CD4-positive, alpha-beta T cell treated with Interleukin-2 at 100 ng/mL for 4 hours (primary cell): ENCODE data around the gene UBE2E3.

Experiments used
- DNase-seq: peaks from one replicate; pipeline ENCODE4 v3.0.0-alpha.2; 2020; ENCODE audit warnings: low spot score

The UBE2E3 gene

GRCh38 chr2:180980106-180980942 is at the start of gene UBE2E3:
Gene UBE2E3 (plus strand): TSS chr2:180980605. CDS start chr2:180982043, 1,438 bp downstream.
- DNase-seq: peak; percentile 81

GRCh38 chr2:180931841-180932240 is 48.6 kb upstream of the UBE2E3 start:
- DNase-seq: no peak

- DNase-seq: no peak
Measured at GRCh38 chr2:180933332-180933731, 47.1 kb upstream of the UBE2E3 start.

GRCh38 chr2:180934911-180935310 is 45.5 kb upstream of the UBE2E3 start:
- no peak for DNase-seq

GRCh38 chr2:180937480-180937879 is 42.9 kb upstream of the UBE2E3 start:
- DNase-seq: peak; percentile 24

GRCh38 chr2:180938451-180938850 is 42.0 kb upstream of the UBE2E3 start:
- DNase-seq: no peak

GRCh38 chr2:180943275-180943674 is 37.1 kb upstream of the UBE2E3 start:
- DNase-seq: no peak

- DNase-seq: no peak
Measured at GRCh38 chr2:180944372-180944771, 36.0 kb upstream of the UBE2E3 start.

GRCh38 chr2:180947208-180947689 is 33.2 kb upstream of the UBE2E3 start:
- no peak for DNase-seq

GRCh38 chr2:180949896-180950295 is 30.5 kb upstream of the UBE2E3 start:
- DNase-seq: no peak

GRCh38 chr2:180952082-180952481 is 28.3 kb upstream of the UBE2E3 start:
- no peak for DNase-seq

- no peak for DNase-seq
Measured at GRCh38 chr2:180952731-180953336, 27.6 kb upstream of the UBE2E3 start.

- no peak for DNase-seq
Measured at GRCh38 chr2:180953550-180953949, 26.9 kb upstream of the UBE2E3 start.

- no peak for DNase-seq
Measured at GRCh38 chr2:180955101-180955500, 25.3 kb upstream of the UBE2E3 start.

- DNase-seq: no peak
Measured at GRCh38 chr2:180959787-180960186, 20.6 kb upstream of the UBE2E3 start.

- DNase-seq: no peak
Measured at GRCh38 chr2:180960982-180961381, 19.4 kb upstream of the UBE2E3 start.

GRCh38 chr2:180962727-180963314 is 17.6 kb upstream of the UBE2E3 start:
- DNase-seq: no peak

GRCh38 chr2:180966378-180966777 is 14.0 kb upstream of the UBE2E3 start:
- DNase-seq: no peak

GRCh38 chr2:180969124-180969523 is 11.3 kb upstream of the UBE2E3 start:
- no peak for DNase-seq

- no peak for DNase-seq
Measured at GRCh38 chr2:180970016-180970415, 10.4 kb upstream of the UBE2E3 start.

- DNase-seq: no peak
Measured at GRCh38 chr2:180971811-180972210, 8.6 kb upstream of the UBE2E3 start.

GRCh38 chr2:180975585-180975984 is 4.8 kb upstream of the UBE2E3 start:
- DNase-seq: no peak
